ENCODE results near the gene COG1. TPM values are rescaled to one million over a fixed set of nuclear protein-coding genes. Genes with fewer than 3 reads are reported as not detected.

The COG1 gene
- total RNA-seq, 2 donors from 2014 or later: 32.1 to 34.1 TPM

- H3K4me3 ChIP-seq: no peak overlapping the region
- H3K36me3 ChIP-seq: peaks cover 57% of the 10 kb centered on the region
Measured at GRCh38 chr17:73199751-73200317, 7.0 kb downstream of the COG1 start.

GRCh38 chr17:73200476-73200875 lies 7.6 kb downstream of the COG1 start:
- H3K27me3 ChIP-seq (replicated peaks; ENCODE audit: insufficient read depth): no peaks in the 10 kb centered on the region
- DNase-seq (ENCODE audit: low spot score): no peak
- ATAC-seq (ENCODE audit: insufficient number of reproducible peaks, low FRiP score, low read depth): no peak
- no peak overlapping the region for H3K4me3 ChIP-seq
- no peaks in the 10 kb centered on the region for H3K4me1 ChIP-seq (ENCODE audit: control insufficient read depth in 1 of 2, low read depth in 2 of 2)
- no peaks in the 10 kb centered on the region for H3K9me3 ChIP-seq
- H3K36me3 ChIP-seq: peaks cover 59% of the 10 kb centered on the region
- TF ChIP-seq CTCF (IDR thresholded peaks at IDR 0.05): no peak
- H3K27ac ChIP-seq: no peak overlapping the region

More at GRCh38 chr17:73199751-73200317, 7.0 kb downstream of the COG1 start:
- no peak for ATAC-seq (ENCODE audit: insufficient number of reproducible peaks, low FRiP score, low read depth)
- H3K27ac ChIP-seq: no peak overlapping the region
- no peaks in the 10 kb centered on the region for H3K27me3 ChIP-seq (replicated peaks; ENCODE audit: insufficient read depth)
- TF ChIP-seq CTCF (IDR thresholded peaks at IDR 0.05): no peak
- peaks cover 0 to 3% of the 10 kb centered on the region in 2 donors for H3K4me1 ChIP-seq (ENCODE audit: control insufficient read depth in 1 of 2, low read depth in 2 of 2)
- no peaks in the 10 kb centered on the region for H3K9me3 ChIP-seq
- no peak for DNase-seq (ENCODE audit: low spot score)

- no peak overlapping the region for H3K4me3 ChIP-seq
- no peaks in the 10 kb centered on the region for H3K9me3 ChIP-seq
- peaks cover 66% of the 10 kb centered on the region for H3K36me3 ChIP-seq
- no peak overlapping the region for H3K27ac ChIP-seq
- ATAC-seq (ENCODE audit: insufficient number of reproducible peaks, low FRiP score, low read depth) (no peak), DNase-seq (ENCODE audit: low spot score) (no peak)
- TF ChIP-seq CTCF (IDR thresholded peaks at IDR 0.05): no peak
- H3K27me3 ChIP-seq (replicated peaks; ENCODE audit: insufficient read depth): no peaks in the 10 kb centered on the region
- H3K4me1 ChIP-seq (ENCODE audit: control insufficient read depth in 1 of 2, low read depth in 2 of 2): no peaks in the 10 kb centered on the region
Measured at GRCh38 chr17:73201215-73202069, 8.6 kb downstream of the COG1 start.

- no peaks in the 10 kb centered on the region for H3K9me3 ChIP-seq
- peaks cover 58% of the 10 kb centered on the region for H3K36me3 ChIP-seq
- ATAC-seq (ENCODE audit: insufficient number of reproducible peaks, low FRiP score, low read depth) (no peak), DNase-seq (ENCODE audit: low spot score) (no peak)
- no peaks in the 10 kb centered on the region for H3K4me1 ChIP-seq (ENCODE audit: control insufficient read depth in 1 of 2, low read depth in 2 of 2)
- TF ChIP-seq CTCF (IDR thresholded peaks at IDR 0.05): no peak
- H3K27me3 ChIP-seq (replicated peaks; ENCODE audit: insufficient read depth): no peaks in the 10 kb centered on the region
- H3K27ac ChIP-seq: no peak overlapping the region
- no peak overlapping the region for H3K4me3 ChIP-seq
Measured at GRCh38 chr17:73203135-73203787, 10.4 kb downstream of the COG1 start.
